SJSA1 (cell line): ENCODE results near the gene INSIG2. TPM values are rescaled to one million over a fixed set of nuclear protein-coding genes. Genes with fewer than 3 reads are reported as not detected.

Experiments used
- DNase-seq, 2 experiments: peaks; one replicate each; pipeline ENCODE4 v3.0.0-alpha.2; 2015 to 2020; ENCODE audit warnings: low spot score in 2 of 2, low read depth in 1 of 2
- H3K27ac ChIP-seq: fragments of 250-450 bp; sonication (Bioruptor Pico); 2 replicates; pipeline ENCODE4 v1.5.1; 2020; ENCODE audit warnings: mild to moderate bottlenecking, moderate library complexity
- H3K27me3 ChIP-seq: fragments of 250-450 bp; sonication (Bioruptor Pico); replicated peaks from 2 replicates; pipeline ENCODE4 v1.5.1; 2020; ENCODE audit warnings: mild to moderate bottlenecking, moderate library complexity
- H3K36me3 ChIP-seq: fragments of 250-450 bp; sonication (Bioruptor Pico); 2 replicates; pipeline ENCODE4 v1.5.1; 2020; ENCODE audit warnings: mild to moderate bottlenecking
- H3K4me1 ChIP-seq: fragments of 250-450 bp; sonication (Bioruptor Pico); replicated peaks from 2 replicates; pipeline ENCODE4 v1.6.1; 2021; ENCODE audit warnings: mild to moderate bottlenecking
- H3K4me3 ChIP-seq: fragments of 250-450 bp; sonication (Bioruptor Pico); 2 replicates; pipeline ENCODE4 v1.5.1; 2020; ENCODE audit warnings: mild to moderate bottlenecking
- H3K9me3 ChIP-seq: fragments of 250-450 bp; sonication (Bioruptor Pico); replicated peaks from 2 replicates; pipeline ENCODE4 v1.5.1; 2020; ENCODE audit warnings: mild to moderate bottlenecking
- total RNA-seq: library from RNA; depleted of rRNA; stranded (reverse); fragments of >200 nt; shearing (Covaris generic); gene quantifications from 2 replicates; pipeline ENCODE4 v1.2.3, GENCODE V29; 2014

INSIG2 gene
- total RNA-seq, 1 experiment from 2014 or later = 6.0 TPM

- Histone ChIP-seq H3K4me3 (no peak overlapping the region), H3K9me3 (no peaks in the 10 kb centered on the region), H3K27me3 (peaks cover 6% of the 10 kb centered on the region; the same call in 1 of the 2 replicates), H3K36me3 (no peaks in the 10 kb centered on the region), H3K4me1 (peaks cover 9% of the 10 kb centered on the region; the same call in 1 of the 2 replicates), H3K27ac (no peak overlapping the region)
- DNase-seq = no peak
Measured at GRCh38 chr2:118051826-118052358, 36.4 kb upstream of the INSIG2 start.

GRCh38 chr2:118052474-118052873 is 35.8 kb upstream of the INSIG2 start:
- DNase-seq = no peak
- Histone ChIP-seq H3K4me3 (no peak overlapping the region), H3K27me3 (peaks cover 6% of the 10 kb centered on the region; the same call in 1 of the 2 replicates), H3K4me1 (peaks cover 3% of the 10 kb centered on the region; the same call in 1 of the 2 replicates), H3K27ac (no peak overlapping the region), H3K36me3 (no peaks in the 10 kb centered on the region), H3K9me3 (no peaks in the 10 kb centered on the region)

GRCh38 chr2:118053681-118054080 is 34.6 kb upstream of the INSIG2 start:
- Histone ChIP-seq H3K9me3 (no peaks in the 10 kb centered on the region), H3K4me3 (no peak overlapping the region), H3K36me3 (no peaks in the 10 kb centered on the region), H3K27me3 (peaks cover 6% of the 10 kb centered on the region; the same call in 1 of the 2 replicates), H3K27ac (no peak overlapping the region), H3K4me1 (no peaks in the 10 kb centered on the region)
- no peak for DNase-seq

GRCh38 chr2:118054213-118055008 is 33.9 kb upstream of the INSIG2 start:
- H3K36me3 ChIP-seq = no peaks in the 10 kb centered on the region
- H3K4me3 ChIP-seq = no peak overlapping the region
- peaks cover 2% of the 10 kb centered on the region for H3K4me1 ChIP-seq
- no peaks in the 10 kb centered on the region for H3K9me3 ChIP-seq
- no peak for DNase-seq
- H3K27ac ChIP-seq = no peak overlapping the region
- peaks cover 6% of the 10 kb centered on the region; the same call in 1 of the 2 replicates for H3K27me3 ChIP-seq

- H3K4me1 ChIP-seq = peaks cover 7% of the 10 kb centered on the region
- H3K27me3 ChIP-seq = peaks cover 6% of the 10 kb centered on the region; the same call in 1 of the 2 replicates
- H3K36me3 ChIP-seq = no peaks in the 10 kb centered on the region
- H3K4me3 ChIP-seq = no peak overlapping the region
- no peaks in the 10 kb centered on the region for H3K9me3 ChIP-seq
- H3K27ac ChIP-seq = no peak overlapping the region
- DNase-seq = no peak
Measured at GRCh38 chr2:118055512-118056164, 32.6 kb upstream of the INSIG2 start.

GRCh38 chr2:118056165-118056534 is 32.1 kb upstream of the INSIG2 start:
- Histone ChIP-seq H3K27ac (no peak overlapping the region), H3K27me3 (peaks cover 6% of the 10 kb centered on the region; the same call in 1 of the 2 replicates), H3K36me3 (no peaks in the 10 kb centered on the region), H3K4me3 (no peak overlapping the region), H3K4me1 (peaks cover 7% of the 10 kb centered on the region), H3K9me3 (no peaks in the 10 kb centered on the region)
- no peak for DNase-seq

GRCh38 chr2:118056801-118057200 is 31.5 kb upstream of the INSIG2 start:
- Histone ChIP-seq H3K27me3 (peaks cover 6% of the 10 kb centered on the region; the same call in 1 of the 2 replicates), H3K36me3 (no peaks in the 10 kb centered on the region), H3K27ac (no peak overlapping the region), H3K4me1 (peaks cover 7% of the 10 kb centered on the region), H3K9me3 (no peaks in the 10 kb centered on the region), H3K4me3 (no peak overlapping the region)
- no peak for DNase-seq

GRCh38 chr2:118058951-118059350 is 29.3 kb upstream of the INSIG2 start:
- H3K9me3 ChIP-seq = no peaks in the 10 kb centered on the region
- no peak overlapping the region for H3K4me3 ChIP-seq
- H3K4me1 ChIP-seq = peaks cover 7% of the 10 kb centered on the region
- H3K27ac ChIP-seq = no peak overlapping the region
- DNase-seq = no peak
- H3K36me3 ChIP-seq = no peaks in the 10 kb centered on the region
- H3K27me3 ChIP-seq = 0 out of 2 replicates have a peak, but pooled peaks cover 2% of the 10 kb centered on the region

GRCh38 chr2:118059919-118060478 is 28.3 kb upstream of the INSIG2 start:
- H3K4me1 ChIP-seq = peaks cover 7% of the 10 kb centered on the region
- no peak overlapping the region for H3K4me3 ChIP-seq
- H3K27ac ChIP-seq = no peak overlapping the region
- peak in 1 of 2 experiments; percentile 72 for DNase-seq
- no peaks in the 10 kb centered on the region for H3K36me3 ChIP-seq
- H3K9me3 ChIP-seq = no peaks in the 10 kb centered on the region
- peaks cover 2% of the 10 kb centered on the region; the same call in 1 of the 2 replicates for H3K27me3 ChIP-seq

GRCh38 chr2:118061135-118061955 is 26.9 kb upstream of the INSIG2 start:
- Histone ChIP-seq H3K4me1 (peaks cover 9% of the 10 kb centered on the region), H3K27me3 (peaks cover 2% of the 10 kb centered on the region; the same call in 1 of the 2 replicates), H3K36me3 (no peaks in the 10 kb centered on the region), H3K4me3 (no peak overlapping the region), H3K9me3 (no peaks in the 10 kb centered on the region), H3K27ac (no peak overlapping the region)
- peak in 1 of 2 experiments; percentile 18 for DNase-seq

GRCh38 chr2:118062048-118062447 is 26.2 kb upstream of the INSIG2 start:
- Histone ChIP-seq H3K9me3 (no peaks in the 10 kb centered on the region), H3K27me3 (peaks cover 2% of the 10 kb centered on the region; the same call in 1 of the 2 replicates), H3K36me3 (no peaks in the 10 kb centered on the region), H3K4me1 (peaks cover 15% of the 10 kb centered on the region), H3K27ac (no peak overlapping the region), H3K4me3 (no peak overlapping the region)
- DNase-seq = no peak

- peaks cover 2% of the 10 kb centered on the region; the same call in 1 of the 2 replicates for H3K27me3 ChIP-seq
- no peak overlapping the region for H3K4me3 ChIP-seq
- no peaks in the 10 kb centered on the region for H3K9me3 ChIP-seq
- no peak for DNase-seq
- H3K36me3 ChIP-seq = no peaks in the 10 kb centered on the region
- no peak overlapping the region for H3K27ac ChIP-seq
- H3K4me1 ChIP-seq = peaks cover 15% of the 10 kb centered on the region
Measured at GRCh38 chr2:118062669-118063068, 25.6 kb upstream of the INSIG2 start.
